Liver (tissue), 9 donors: Measurements from ENCODE around the gene GP1BB. TPM values are rescaled to one million over a fixed set of nuclear protein-coding genes. Genes with fewer than 3 reads are reported as not detected.

ENCODE experiments used
- DNase-seq: peaks from one replicate; pipeline ENCODE4 v3.0.0-alpha.2; 2017; ENCODE audit warnings: low spot score
- H3K27ac ChIP-seq, 2 donors: one replicate each; pipeline ENCODE4 v1.7.0; 2013; ENCODE audit warnings: inconsistent platforms in 2 of 2, low read length in 2 of 2, control low read depth in 1 of 2, low read depth in 1 of 2, mild to moderate bottlenecking in 1 of 2
- H3K27me3 ChIP-seq, 4 donors: one replicate each; pipeline versions ENCODE4 v1.6.1 to v1.7.0; 2013; ENCODE audit warnings: low read length in 3 of 4, inconsistent platforms in 1 of 4, mild to moderate bottlenecking in 1 of 4, moderate library complexity in 1 of 4; ENCODE audit not compliant: control insufficient read depth in 4 of 4, insufficient read depth in 4 of 4
- H3K36me3 ChIP-seq, 4 donors: one replicate each; pipeline versions ENCODE4 v1.6.1 to v1.7.0; 2013; ENCODE audit warnings: low read length in 3 of 4, mild to moderate bottlenecking in 3 of 4, low read depth in 1 of 4, moderate library complexity in 1 of 4; ENCODE audit not compliant: control insufficient read depth in 4 of 4, insufficient read depth in 3 of 4
- H3K4me1 ChIP-seq, 4 donors: one replicate each; pipeline versions ENCODE4 v1.6.1 to v1.7.0; 2013; ENCODE audit warnings: low read length in 3 of 4, mild to moderate bottlenecking in 3 of 4, moderate library complexity in 1 of 4; ENCODE audit not compliant: control insufficient read depth in 4 of 4, insufficient read depth in 4 of 4
- H3K4me3 ChIP-seq, 3 donors: one replicate each; pipeline versions ENCODE4 v1.6.1 to v1.7.0; 2013; ENCODE audit warnings: low read length in 3 of 3, control low read depth in 1 of 3, low read depth in 1 of 3, mild to moderate bottlenecking in 1 of 3
- H3K9ac ChIP-seq, 2 donors: one replicate each; pipeline ENCODE4 v1.7.0; 2013; ENCODE audit warnings: low read length in 2 of 2, mild to moderate bottlenecking in 2 of 2, moderate library complexity in 2 of 2, control low read depth in 1 of 2, low read depth in 1 of 2
- H3K9me3 ChIP-seq, 4 donors: one replicate each; pipeline versions ENCODE4 v1.6.1 to v1.7.0; 2013; ENCODE audit warnings: low read length in 3 of 4; ENCODE audit not compliant: control insufficient read depth in 4 of 4
- ATF3 ChIP-seq: IDR thresholded peaks from 2 replicates; pipeline ENCODE4 v1.6.1; 2016; ENCODE audit warnings: antibody characterized with exemption
- EGR1 ChIP-seq, 2 donors: IDR thresholded peaks; 2 replicates each; pipeline ENCODE4 v1.6.1; 2016 to 2018; ENCODE audit warnings: antibody characterized with exemption in 2 of 2, low read depth in 2 of 2
- FOXA1 ChIP-seq: IDR thresholded peaks from 2 replicates; pipeline ENCODE4 v1.6.1; 2016; ENCODE audit warnings: antibody characterized with exemption
- FOXA2 ChIP-seq: IDR thresholded peaks from 2 replicates; pipeline ENCODE4 v1.6.1; 2016; ENCODE audit warnings: antibody characterized with exemption
- HNF4A ChIP-seq, 2 donors: conservative IDR thresholded peaks; 2 replicates each; pipeline ENCODE4 v1.6.1; 2016; ENCODE audit warnings: antibody characterized with exemption in 2 of 2, mild to moderate bottlenecking in 2 of 2
- HNF4G ChIP-seq: IDR thresholded peaks from 2 replicates; pipeline ENCODE4 v1.6.1; 2016; ENCODE audit warnings: antibody characterized with exemption
- JUND ChIP-seq, 2 donors: IDR thresholded peaks; 2 replicates each; pipeline ENCODE4 v1.6.1; 2016; ENCODE audit warnings: antibody characterized with exemption in 2 of 2
- MAX ChIP-seq: IDR thresholded peaks from 2 replicates; pipeline ENCODE4 v1.6.1; 2016; ENCODE audit warnings: antibody characterized with exemption
- NR2F2 ChIP-seq: IDR thresholded peaks from 2 replicates; pipeline ENCODE4 v1.6.1; 2016; ENCODE audit warnings: antibody characterized with exemption
- REST ChIP-seq: IDR thresholded peaks from 2 replicates; pipeline ENCODE4 v1.6.1; 2016; ENCODE audit warnings: antibody characterized with exemption, mild to moderate bottlenecking
- RXRA ChIP-seq, 2 donors: IDR thresholded peaks; 2 replicates each; pipeline ENCODE4 v1.6.1; 2017 to 2018; ENCODE audit warnings: antibody characterized with exemption in 2 of 2, mild to moderate bottlenecking in 1 of 2
- SP1 ChIP-seq: IDR thresholded peaks from 2 replicates; pipeline ENCODE4 v1.6.1; 2018; ENCODE audit warnings: antibody characterized with exemption, mild to moderate bottlenecking
- TAF1 ChIP-seq: conservative IDR thresholded peaks from 2 replicates; pipeline ENCODE4 v1.6.1; 2016; ENCODE audit warnings: antibody characterized with exemption, mild to moderate bottlenecking
- YY1 ChIP-seq: IDR thresholded peaks from 2 replicates; pipeline ENCODE4 v1.6.1; 2016; ENCODE audit warnings: antibody characterized with exemption, mild to moderate bottlenecking
- ZBTB33 ChIP-seq: IDR thresholded peaks from 2 replicates; pipeline ENCODE4 v1.6.1; 2016; ENCODE audit warnings: antibody characterized with exemption
- WGBS: extraction: QIAGEN DNeasy Blood & Tissue Kit; methylation state at CpG from one replicate; pipeline ENCODE4 v1.1.7; 2013; 5-methylcytosine and 5-hydroxymethylcytosine counted together
- polyA plus RNA-seq, 2 donors: library from polyadenylated mRNA; stranded (reverse) in 1 of 2; unstranded in 1 of 2; fragments of 200-250 nt in 1 of 2; fragments of >200 nt in 1 of 2; fragmentation: Nextera tagmentation in 1 of 2; extraction: Ambion mirVana in 1 of 2; gene quantifications; one replicate each; pipeline versions ENCODE4 v1.2.1 to v1.2.3, GENCODE V29; 2013 to 2015
- total RNA-seq, 2 donors: library from RNA; depleted of rRNA; stranded (reverse); fragments of >200 nt; gene quantifications; one replicate each; pipeline ENCODE4 v1.2.3, GENCODE V29; 2014
- donor health status: healthy.
- donor health status: healthy.
- donor health status: healthy.
- donor health status: healthy.
- donor health status: healthy.

The GP1BB gene
- total and polyA plus RNA-seq, 4 donors: 0.38 to 5.7 (median 0.51) TPM; not detected in 1

GRCh38 chr22:19739911-19740449 lies 16.6 kb downstream of the GP1BB start:
- Histone ChIP-seq H3K4me3 (no peak overlapping the region), H3K36me3 (no peaks in the 10 kb centered on the region), H3K4me1 (no peaks in the 10 kb centered on the region), H3K9me3 (no peaks in the 10 kb centered on the region), H3K9ac (no peak overlapping the region), H3K27ac (no peak overlapping the region), H3K27me3 (no peaks in the 10 kb centered on the region)
- 89% methylated on average over 7 of the region's 7 CpGs for WGBS
- no peak for DNase-seq
- no peak for TF ChIP-seq HNF4G
- no peak for TF ChIP-seq HNF4A (conservative IDR thresholded peaks at IDR 0.05)
- no peak for TF ChIP-seq ATF3
- TF ChIP-seq EGR1 (IDR thresholded peaks at IDR 0.05; ENCODE audit: low read depth in 2 of 2): no peak
- no peak for TF ChIP-seq FOXA2
- no peak for TF ChIP-seq NR2F2
- no peak for TF ChIP-seq MAX
- no peak for TF ChIP-seq JUND (IDR thresholded peaks at IDR 0.05)
- TF ChIP-seq FOXA1: no peak
- no peak for TF ChIP-seq RXRA (IDR thresholded peaks at IDR 0.05)
- TF ChIP-seq REST: no peak
- no peak for TF ChIP-seq YY1
- no peak for TF ChIP-seq TAF1

GRCh38 chr22:19740586-19740985 lies 17.2 kb downstream of the GP1BB start:
- H3K27me3 ChIP-seq: no peaks in the 10 kb centered on the region

More at GRCh38 chr22:19740586-19740985, 17.2 kb downstream of the GP1BB start:
- WGBS: 89% methylated on average over 15 of the region's 15 CpGs
- Histone ChIP-seq H3K4me3 (no peak overlapping the region), H3K9me3 (no peaks in the 10 kb centered on the region), H3K36me3 (no peaks in the 10 kb centered on the region), H3K27ac (no peak overlapping the region), H3K9ac (no peak overlapping the region), H3K4me1 (no peaks in the 10 kb centered on the region)
- no peak for DNase-seq
- TF ChIP-seq FOXA1 (no peak), EGR1 (IDR thresholded peaks at IDR 0.05; ENCODE audit: low read depth in 2 of 2) (no peak), ZBTB33 (no peak), SP1 (no peak)
